Fibroblast of skin of left biceps (primary cell): ENCODE measurements around the gene FAM131A.

ENCODE experiments used
- DNase-seq, 2 experiments: peaks; one replicate each; pipeline ENCODE4 v3.0.0-alpha.2; 2013; ENCODE audit warnings: low read depth in 2 of 2

The FAM131A gene

DNA sequence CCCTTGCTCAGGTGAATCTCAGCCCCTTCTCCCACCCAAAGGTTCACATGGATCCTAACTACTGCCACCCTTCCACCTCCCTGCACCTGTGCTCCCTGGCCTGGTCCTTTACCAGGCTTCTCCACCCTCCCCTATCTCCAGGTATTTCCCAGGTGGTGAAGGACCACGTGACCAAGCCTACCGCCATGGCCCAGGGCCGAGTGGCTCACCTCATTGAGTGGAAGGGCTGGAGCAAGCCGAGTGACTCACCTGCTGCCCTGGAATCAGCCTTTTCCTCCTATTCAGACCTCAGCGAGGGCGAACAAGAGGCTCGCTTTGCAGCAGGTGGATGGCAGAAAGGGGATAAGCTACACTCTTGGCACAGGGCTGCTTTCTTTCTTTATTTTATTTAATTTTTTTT is 4.5 kb downstream of the FAM131A start:
- DNase-seq: no peak

DNA sequence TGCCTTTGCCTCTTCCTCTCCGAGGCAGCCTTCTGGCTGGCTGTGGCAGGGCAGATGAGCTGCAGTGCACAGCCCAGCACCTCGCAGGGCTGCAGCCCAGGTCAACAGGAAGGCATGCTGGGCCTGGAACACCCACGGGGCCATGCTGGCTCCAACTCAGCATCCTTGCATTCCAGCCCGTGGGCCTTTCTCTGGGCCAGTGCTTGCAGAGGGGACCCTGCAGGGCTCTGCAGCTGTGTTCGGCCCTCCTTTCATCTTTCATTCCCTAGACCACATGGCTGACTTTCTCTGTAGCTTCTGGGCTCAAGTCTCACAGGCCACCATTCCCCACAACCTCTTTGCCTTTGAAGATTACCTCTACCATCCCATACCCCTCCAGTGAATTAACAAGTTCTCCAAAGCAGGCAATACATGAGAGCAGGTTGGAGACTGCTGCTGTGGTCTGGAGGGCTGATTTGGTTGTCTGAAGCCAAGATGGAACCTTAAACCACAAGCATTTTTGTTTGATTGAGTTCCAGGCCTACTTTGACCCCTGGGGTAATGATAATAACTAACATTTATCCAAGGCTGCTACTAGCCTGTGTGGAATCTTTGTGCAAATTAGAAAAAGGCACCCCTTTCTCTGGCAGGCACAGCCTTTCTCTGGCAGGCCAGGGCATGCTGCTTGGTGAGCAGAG is 5.9 kb downstream of the FAM131A start:
- DNase-seq: no peak

DNA sequence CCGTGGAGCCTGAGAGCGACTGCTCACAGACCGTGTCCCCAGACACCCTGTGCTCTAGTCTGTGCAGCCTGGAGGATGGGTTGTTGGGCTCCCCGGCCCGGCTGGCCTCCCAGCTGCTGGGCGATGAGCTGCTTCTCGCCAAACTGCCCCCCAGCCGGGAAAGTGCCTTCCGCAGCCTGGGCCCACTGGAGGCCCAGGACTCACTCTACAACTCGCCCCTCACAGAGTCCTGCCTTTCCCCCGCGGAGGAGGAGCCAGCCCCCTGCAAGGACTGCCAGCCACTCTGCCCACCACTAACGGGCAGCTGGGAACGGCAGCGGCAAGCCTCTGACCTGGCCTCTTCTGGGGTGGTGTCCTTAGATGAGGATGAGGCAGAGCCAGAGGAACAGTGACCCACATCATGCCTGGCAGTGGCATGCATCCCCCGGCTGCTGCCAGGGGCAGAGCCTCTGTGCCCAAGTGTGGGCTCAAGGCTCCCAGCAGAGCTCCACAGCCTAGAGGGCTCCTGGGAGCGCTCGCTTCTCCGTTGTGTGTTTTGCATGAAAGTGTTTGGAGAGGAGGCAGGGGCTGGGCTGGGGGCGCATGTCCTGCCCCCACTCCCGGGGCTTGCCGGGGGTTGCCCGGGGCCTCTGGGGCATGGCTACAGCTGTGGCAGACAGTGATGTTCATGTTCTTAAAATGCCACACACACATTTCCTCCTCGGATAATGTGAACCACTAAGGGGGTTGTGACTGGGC is 7.3 kb downstream of the FAM131A start:
- no peak for DNase-seq

DNA sequence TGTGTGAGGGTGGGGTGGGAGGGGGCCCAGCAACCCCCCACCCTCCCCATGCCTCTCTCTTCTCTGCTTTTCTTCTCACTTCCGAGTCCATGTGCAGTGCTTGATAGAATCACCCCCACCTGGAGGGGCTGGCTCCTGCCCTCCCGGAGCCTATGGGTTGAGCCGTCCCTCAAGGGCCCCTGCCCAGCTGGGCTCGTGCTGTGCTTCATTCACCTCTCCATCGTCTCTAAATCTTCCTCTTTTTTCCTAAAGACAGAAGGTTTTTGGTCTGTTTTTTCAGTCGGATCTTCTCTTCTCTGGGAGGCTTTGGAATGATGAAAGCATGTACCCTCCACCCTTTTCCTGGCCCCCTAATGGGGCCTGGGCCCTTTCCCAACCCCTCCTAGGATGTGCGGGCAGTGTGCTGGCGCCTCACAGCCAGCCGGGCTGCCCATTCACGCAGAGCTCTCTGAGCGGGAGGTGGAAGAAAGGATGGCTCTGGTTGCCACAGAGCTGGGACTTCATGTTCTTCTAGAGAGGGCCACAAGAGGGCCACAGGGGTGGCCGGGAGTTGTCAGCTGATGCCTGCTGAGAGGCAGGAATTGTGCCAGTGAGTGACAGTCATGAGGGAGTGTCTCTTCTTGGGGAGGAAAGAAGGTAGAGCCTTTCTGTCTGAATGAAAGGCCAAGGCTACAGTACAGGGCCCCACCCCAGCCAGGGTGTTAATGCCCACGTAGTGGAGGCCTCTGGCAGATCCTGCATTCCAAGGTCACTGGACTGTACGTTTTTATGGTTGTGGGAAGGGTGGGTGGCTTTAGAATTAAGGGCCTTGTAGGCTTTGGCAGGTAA is 8.1 kb downstream of the FAM131A start:
- no peak for DNase-seq

DNA sequence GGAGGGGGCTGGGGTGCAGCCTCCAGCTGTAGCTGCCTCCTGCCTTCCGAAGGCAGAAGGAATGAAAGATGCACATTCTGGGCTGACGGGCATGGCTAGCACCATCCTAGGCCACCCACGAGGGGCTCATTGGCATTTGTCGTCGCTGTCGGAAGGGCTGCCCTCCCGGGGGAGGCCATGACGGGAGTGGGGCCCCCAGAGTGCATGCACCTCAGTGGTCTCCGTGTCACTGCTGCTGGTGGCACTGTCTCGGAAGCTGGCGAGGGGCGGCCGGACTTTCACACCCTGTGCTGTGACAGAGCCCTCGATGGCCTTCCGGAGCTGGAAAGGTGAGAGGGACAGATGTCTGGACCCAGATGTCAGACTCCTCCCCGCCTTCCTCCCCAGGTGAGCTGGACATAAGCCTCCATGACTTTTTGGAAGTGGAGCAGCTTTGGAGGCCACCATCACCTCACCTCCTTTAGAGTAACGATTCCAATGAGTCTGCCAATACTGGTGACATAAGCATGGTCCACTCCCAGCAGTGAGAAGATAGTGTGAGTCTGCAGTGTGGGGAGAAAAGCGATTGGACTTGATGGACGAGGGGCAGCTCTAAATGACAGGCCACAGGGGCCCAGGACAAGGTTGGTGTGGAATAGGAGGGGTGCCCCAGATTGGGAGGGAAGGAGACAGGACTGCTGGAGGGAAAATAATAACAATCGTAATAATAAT is 9.2 kb downstream of the FAM131A start:
- DNase-seq: no peak

DNA sequence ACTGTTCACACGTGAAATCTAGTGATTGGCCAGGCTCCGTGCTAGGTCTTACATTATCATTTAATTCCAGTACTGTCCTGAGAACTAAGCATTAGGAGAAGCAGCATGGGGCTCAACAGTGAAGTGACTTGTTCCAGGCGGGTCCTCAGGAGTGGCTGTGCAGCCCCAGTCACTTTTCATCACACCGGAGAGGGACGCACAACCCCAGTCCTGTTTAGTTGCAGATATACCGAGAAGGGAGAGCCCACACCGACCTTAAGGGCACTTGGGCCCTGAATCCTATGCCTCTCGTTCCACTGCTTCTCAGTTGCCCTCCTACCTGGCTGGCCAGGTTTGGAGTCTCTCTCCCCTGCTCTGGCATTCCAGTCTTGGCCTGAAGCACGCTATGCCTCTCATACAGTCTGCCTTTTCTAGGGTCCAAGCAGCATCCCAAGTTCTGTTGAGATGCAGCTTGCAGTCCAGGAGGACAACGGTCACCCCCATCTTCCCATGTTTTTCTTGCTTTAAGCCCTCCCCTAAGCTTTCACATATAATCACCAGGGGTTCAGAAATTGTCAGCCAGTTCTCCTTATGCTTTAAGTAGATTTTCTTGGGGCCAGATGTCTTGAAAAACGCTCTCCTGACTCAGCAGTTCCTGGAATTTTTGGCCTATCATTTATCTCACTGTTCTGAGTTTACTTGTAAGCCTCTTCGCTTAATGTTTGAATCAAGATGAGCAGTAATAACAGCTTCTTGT is 10.1 kb downstream of the FAM131A start:
- no peak for DNase-seq

DNA sequence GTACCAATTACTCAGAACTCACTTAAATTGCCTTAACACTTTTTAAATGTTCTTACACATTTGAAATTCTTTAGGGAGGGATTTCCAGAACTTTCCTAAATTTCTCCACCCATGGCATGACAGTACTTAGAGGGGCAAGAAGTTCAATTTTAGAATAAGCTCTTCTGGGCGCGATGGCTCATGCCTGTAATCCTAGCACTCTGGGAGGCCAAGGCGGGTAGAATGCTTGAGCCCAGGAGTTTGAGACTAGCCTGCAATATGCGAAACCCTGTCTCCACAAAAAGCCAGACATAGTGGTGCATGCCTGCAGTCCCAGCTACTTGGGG is 10.6 kb downstream of the FAM131A start:
- DNase-seq: no peak

DNA sequence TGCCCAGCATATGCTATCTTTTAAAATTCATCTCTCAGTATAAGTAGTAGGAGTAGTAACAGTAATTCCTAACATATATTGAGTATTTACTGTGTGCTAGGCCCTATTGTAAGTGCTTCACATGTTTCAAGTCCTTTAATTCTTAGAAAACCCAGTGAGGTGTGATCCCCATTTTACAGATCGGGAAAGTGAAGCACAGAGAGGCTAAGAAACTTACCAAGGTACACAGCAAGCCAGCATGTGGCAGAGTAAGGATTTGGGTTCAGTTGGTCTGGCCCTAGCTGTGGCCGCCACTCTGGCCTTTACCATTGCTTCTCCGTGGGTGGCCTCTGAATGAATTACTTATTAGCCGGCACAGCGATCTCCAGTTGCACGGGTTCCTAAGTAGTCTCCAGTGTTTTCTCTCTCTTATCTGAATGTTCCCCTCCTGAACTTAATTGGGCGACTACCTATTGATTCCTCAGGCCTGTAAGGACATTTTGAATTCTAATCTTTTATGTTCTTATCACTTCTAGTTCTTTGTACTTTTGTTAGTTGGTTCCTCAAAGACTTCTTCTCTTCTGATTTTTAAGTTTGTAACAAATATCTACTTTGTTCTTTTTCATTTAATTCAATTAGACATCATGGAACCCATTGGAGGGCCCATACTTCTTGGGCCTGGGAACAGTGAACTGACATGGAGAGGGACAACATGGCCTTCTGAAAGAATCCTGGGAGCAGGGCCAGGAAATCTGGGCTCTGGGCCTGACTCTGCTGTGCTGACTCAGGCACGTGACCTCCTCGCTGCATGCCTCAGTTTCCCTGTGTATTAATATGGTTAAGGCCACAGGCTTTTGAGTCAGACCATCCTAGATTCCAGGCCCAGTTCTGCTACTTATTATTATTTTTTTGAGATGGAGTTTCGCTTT is 12.4 kb downstream of the FAM131A start:
- no peak for DNase-seq

DNA sequence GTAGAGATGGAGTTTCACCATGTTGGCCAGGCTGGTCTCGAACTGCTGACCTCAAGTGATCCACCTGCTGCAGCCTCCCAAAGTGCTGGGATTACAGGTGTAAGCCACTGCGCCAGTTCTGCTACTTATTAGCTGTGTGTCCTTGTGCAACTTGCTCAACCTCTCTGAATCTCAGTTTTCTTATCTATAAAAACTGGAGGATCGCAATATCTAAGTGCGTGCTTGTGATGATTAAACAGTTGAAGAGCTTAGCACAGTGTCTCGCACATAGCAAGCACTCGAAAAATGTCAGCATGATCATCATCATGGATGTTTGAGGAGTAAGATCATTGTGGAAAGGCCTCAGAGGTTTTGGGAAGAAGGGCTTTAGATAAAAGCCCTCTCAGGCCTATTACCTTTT is 13.2 kb downstream of the FAM131A start:
- DNase-seq: no peak

DNA sequence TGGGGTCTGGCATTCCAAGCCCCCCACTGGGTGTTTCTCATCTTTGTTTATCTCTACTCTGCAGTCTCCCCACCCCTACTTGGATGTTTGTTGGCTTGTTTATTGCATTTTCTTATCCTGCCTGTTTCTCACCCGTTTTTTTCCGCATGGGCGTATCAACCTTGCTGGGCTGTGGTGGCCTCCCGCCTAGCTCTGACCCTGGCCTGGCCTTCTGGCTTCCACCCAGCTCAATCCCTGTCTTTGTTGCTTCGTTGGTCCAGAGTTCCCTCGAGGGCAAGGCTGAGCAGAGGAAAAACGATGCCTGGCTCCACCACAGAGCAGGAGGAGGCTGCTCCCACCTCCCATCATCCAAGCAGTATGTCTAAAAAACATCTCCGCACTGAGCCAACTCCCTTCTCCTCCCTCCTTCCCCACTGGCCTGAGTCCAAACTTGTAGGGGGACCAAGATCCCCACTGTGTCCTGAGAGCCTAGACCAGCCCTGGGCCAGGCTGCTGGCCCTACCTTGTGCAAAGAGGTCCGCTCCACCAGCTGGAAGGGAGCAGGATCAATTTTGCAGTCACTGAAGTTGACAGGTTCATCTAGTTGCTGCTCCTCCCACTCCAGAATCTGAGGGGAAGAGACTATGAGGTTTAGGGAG is 14.2 kb downstream of the FAM131A start:
- DNase-seq: no peak

DNA sequence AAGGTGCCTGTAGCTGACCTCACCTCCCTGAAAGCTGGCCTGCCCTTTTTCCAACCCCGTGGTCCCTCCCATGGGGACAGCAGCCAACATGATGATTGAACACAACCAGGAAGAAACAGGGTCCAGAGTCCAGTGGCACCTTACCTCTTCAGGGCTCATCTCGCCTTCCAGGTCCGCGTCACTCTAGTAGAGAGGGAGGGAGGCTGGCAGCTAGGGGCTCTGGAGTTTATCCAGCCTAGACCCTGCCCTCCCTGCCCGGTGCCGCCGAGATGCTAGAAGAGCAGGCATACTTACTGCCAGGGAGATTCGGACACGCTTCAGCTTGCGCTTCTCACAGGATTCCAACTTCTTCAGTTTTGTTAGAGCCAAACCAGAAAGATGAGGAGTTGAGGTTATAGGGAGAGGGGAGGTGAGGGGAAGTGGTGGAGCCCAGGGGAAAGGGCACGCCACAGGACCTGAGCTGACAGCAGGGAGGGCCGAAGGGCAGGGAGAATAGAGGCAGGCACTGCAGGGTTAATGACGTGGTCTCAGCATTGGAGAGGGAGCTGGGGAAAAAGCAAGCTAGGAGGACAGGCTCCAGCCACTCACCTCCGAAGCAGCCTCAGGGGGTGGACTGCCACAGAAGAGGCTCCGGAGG is 14.9 kb downstream of the FAM131A start:
- no peak for DNase-seq

DNA sequence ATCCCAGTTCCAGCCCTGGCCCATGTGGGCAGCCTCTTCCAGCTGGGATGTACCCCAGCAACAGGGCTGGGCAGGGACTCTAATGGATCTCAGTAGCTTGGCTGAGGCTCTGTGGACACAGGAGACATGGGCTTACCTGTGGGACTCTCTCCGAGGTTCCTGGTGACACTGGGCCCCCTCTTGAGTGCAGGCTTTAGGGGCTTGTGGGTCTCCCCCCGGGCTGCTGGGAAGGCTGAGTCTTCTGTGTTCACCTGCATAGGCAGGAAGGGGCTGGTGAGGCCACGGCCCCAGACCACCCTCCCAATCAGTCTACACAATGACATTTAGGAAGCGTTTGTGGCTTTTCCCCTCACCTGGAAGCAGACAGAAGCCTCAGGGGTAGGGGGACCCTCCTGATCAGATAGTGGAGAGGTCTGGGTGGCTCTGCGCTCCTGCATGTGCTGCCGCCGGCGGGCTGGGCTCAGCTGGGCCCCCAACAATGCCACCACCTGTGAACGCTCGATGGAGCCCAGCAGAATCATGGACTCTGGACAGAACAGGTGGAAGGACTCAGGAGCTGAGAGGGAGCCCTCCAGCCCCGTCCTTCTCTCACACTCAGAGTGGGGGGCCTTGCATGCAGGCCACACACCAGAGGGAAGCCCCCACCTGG is 15.6 kb downstream of the FAM131A start:
- no peak for DNase-seq

DNA sequence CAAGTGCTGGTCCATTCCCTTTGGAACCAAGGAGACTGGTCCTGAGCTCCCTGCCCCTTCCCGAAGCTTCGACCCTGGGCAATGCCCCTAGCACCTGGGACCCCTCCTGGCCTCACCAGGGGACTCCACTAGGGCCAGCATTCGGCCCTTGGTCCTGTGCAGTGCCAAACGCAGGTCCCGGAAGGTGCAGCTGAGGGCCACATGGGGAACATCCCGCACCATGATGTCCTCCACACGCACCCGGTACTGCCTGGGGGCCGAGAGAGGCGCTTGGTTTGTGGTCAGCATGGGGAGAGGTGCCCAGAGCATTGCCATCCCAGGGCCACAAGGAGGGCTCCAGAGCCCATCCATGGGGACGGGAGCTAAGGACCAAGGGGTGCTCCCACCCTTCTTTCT is 16.1 kb downstream of the FAM131A start:
- DNase-seq: no peak

DNA sequence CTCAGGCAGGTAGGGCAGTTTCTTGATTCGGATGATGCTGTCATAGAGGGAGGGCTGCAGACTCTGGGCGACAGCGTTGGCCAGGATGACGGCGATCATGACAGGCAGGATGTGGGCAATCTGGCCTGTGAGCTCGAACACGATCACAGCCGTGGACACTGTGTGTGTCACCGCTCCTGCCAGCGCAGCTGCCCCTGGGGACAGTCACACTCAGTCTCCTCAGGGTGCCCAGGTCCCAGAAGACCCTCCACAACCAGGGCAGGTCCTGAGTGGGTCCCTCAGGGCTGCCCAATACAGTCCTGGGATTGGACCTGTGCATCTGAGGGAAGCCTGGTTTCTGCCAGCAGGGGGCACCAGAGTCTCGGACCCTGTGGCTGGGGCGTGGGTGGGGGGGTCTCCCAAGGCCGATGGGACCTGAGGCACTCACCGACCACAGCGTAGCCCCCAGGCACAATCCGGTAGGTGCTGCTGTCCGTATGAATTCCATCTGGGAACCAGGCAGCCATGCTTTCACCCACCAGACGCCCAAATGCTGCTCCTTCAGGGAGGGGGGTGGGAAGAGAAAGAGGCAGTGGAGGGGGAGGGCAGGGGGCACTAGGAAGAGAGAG is 16.8 kb downstream of the FAM131A start:
- DNase-seq: no peak

DNA sequence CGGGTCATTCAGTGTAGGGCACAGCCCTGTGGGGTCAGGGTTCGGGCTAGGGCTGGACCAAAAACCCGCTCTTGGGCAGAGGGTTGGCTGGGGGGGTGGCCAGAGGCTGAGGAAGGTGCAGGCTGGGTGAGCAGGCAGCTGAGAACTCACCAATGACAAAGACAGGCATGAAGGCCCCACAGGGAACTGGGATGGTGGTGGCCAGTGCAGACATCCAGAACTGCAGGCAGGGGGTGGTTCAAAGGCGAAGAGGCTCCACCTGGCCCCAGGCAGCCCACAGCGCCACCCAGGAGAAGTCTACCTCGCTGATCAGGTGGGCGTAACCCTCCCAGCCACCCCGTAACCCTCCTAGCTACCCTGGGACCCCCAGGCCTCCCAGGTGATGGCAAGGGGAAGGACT is 17.4 kb downstream of the FAM131A start:
- DNase-seq: no peak

DNA sequence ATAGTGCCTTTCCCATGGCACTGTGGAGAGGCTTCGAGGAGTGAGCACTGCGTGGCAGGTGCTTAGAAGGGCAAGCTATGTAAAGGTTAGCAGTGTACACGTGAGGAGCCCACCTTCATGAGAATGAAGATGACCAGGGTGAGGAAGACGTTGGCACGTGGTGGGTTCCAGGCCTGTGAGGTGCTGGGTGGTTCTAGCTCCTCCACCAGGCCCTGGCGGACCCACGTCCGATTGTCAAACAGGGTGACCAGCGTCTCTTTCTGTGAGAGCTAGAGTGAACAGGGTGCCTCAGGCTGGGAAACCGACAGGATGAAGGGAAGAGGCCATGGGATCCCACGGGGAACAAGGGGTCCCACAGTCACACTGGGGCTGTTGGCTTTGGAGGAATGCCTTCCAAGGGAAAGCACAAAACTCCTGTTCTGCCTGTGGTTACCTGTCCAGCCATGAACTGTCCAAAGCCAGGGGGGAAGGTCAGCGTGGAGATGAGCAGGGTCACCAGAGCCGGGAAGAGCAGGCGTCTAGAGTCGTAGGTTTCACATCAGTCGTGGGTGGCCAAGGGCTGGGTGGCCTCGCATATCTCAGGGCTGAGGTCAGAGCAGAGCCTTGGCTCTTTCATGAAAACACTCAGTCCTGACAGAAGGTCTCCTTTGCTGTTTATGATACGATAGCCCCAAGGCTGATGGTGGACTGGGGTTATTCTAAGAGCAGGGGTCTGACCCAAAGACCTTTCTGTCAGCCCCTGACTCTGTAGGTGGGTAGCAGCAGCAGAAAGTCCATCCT is 18.1 kb downstream of the FAM131A start:
- no peak for DNase-seq

DNA sequence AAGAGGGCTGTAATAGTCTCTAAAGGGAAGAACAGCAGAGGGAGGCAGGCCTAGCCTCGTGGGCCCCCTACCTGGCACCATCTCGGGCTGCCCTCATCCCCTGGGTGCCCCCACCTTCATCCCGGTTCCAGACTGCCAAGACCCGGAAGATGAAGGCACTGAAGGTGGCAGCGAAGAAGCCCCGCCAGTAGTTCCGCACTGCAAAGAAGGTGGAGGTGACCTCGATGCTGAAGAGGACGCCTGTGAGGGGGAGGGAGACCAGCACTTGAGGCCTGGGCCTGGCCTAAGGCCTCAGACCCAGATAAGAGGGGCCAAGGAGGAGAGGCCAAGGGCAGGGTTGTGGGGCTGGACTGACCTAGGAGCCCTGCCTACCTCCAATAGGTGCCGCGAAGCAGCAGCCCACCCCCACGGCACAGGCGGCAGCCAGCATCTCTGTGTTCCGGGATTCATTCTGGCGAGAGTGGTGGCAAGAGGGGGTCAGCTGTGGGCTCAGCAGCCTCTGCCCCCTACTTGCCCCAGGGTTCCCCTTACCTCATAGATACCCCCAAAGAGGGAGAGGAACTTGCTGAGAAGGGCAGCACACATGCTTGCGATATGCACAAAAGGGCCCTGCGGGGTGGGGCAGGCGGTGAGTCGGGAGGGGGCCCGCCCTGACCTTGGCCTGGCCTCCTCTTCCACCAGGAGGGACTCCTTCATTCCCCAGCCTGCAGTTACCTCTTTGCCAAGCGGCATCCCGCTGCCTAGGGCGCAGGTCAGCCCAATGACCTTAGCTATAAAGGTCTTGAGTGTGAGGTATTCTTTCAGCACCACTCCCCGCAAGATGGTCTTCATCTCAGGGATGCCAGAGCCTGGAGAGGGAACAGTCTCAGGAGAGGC is 20.1 kb downstream of the FAM131A start:
- DNase-seq: no peak
